NCI-H146 treated with DMSO at 0.1 percent for 48 hours (cell line): ENCODE data around the gene ZDHHC18.
A peak's percentile ranks its signal among the peaks of the same experiment; 100 is the strongest.
"Not testable (repeated sequence)": the region's sequence is repeated elsewhere in the genome, so short reads cannot be mapped to it uniquely, and the experiment has no call there.

Experiments used
- DNase-seq: peaks from one replicate; lab custom pipeline; 2025; ENCODE audit not compliant: unreplicated experiment; lab: John Stamatoyannopoulos, UW

ZDHHC18 gene

GRCh38 chr1:26791148-26791547 lies 35.3 kb upstream of the ZDHHC18 start:
- DNase-seq = no peak

- DNase-seq = no peak
Observed at GRCh38 chr1:26791626-26792025, 34.9 kb upstream of the ZDHHC18 start.

DNA sequence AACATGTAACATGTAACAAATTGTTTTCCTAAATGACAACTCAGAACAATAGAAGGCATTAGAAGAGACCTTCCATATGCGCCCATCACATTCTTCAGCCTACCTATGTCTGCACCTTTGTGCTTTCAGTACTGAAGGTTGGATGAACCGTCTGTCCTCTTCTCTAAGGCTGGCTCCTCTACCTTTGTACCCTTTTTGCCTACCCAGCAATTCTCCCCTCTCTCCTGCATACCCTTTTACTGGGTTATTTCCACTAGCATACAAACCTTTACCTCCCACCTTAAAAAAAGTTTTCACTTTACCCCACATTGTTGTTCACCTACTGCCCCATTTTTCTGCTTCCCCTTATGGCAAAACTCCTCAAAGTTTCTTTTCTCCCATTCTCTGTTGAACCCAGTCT lies 33.6 kb upstream of the ZDHHC18 start:
- no peak for DNase-seq

GRCh38 chr1:26794391-26794790 lies 32.1 kb upstream of the ZDHHC18 start:
- DNase-seq = no peak

- no peak for DNase-seq
Observed at GRCh38 chr1:26797627-26798026, 28.9 kb upstream of the ZDHHC18 start.

DNA sequence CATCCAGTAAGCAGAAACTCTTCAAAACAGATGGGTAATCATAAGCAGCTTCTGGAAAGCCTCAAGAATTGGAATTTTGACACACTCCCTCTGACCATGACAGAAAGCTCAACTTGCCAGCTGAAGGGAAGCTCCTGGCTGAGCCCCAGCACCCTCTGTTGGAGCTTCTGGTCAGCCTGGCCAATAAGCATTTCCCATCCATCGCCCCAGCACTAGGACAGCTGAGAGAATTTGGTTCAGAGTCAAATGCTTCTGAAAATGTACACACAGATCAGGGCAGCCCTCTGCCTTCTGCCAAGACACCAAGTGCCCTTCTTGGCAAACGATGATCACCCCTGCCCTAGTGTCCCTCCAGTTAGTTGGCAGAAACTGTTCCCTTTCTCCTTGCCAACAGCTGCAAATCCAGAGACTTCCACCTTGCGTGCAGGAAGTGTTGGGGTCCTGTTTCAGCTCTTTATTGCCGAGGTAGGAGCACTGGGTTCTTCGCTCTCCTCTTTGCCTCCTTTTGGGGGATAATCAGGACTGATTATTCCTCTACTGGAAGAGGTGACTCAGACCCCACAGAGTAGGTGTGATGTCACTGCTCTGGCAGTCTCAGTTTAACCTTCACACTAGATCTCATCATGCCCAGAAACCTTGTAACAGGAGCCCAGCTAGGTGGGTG lies 26.9 kb upstream of the ZDHHC18 start:
- no peak for DNase-seq

- DNase-seq = not testable (repeated sequence)
Observed at GRCh38 chr1:26803932-26804331, 22.6 kb upstream of the ZDHHC18 start.

DNA sequence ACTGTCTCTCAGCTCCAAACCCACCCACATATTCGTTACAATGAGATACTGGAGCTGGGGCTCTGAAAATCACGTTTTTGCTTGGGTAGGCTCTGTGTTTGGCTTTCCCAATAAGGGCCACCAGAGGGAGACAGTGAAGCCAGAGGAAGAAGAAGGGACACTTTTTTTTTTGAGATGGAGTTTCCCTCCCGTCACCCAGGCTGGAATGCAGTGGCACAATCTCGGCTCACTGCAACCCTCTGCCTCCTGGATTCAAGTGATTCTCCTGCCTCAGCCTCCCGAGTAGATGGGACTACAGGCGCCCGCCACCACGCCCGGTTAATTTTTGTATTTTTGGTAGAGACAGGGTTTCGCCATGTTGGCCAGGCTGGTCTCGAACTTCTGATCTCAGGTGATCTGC lies 16.4 kb upstream of the ZDHHC18 start:
- peak; percentile 33 for DNase-seq

DNA sequence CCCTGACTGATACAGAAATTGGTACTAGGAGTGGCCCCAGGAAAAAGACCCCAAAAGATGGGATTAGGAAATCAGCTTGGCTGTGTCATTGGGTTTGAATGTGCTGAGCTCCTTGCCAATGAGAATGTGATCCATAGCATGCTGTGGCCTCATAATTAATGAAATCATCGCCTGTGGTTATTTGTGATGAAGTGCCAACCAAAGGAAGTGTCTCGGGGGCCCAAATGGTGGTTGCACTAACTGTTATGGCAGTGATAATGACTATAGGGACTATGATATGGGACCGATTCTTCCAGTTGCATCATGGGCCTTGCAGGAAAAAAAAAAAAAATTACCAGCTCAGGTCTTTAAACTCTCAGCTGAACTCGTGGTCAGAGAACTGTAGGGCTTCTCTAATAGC lies 15.4 kb upstream of the ZDHHC18 start:
- no peak for DNase-seq

DNA sequence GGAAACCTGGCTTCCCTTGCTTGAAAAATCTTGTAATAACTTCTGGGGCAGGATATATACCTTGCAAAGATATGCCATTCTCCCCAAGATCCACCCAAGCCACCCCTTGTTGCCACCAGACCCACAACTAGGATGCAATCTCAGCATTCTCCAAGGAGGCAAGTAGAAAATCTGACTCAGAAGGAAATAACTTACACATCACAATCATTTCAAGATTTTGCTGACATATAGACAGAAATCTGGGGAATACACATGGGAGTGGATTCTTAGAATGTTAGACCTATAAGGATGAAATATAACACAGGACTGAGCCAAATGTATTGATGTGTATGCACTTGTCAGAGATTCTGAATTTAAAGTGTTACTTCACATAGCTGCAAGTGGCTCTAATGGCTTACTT lies 14.8 kb upstream of the ZDHHC18 start:
- DNase-seq = no peak

GRCh38 chr1:26814377-26814776 lies 12.1 kb upstream of the ZDHHC18 start:
- DNase-seq = no peak

DNA sequence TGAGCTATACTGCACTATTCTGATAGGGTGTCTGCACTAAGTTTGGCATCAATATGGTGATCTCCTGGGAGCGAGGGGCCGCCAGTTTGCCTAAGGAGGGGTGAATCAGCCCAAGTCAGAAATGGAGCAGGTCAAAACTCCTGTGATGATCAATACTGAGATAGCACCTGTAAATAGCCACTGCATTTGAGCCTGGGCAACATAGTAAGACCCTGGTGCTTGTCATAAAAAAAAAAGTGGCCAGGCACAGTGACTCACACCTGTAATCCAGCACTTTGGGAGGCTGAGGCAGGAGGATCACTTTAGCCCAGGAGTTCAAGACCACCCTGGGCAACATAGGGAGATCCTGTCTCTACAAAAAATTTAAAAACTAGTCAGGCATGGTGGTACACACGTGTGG lies 11.6 kb upstream of the ZDHHC18 start:
- DNase-seq = no peak

GRCh38 chr1:26820784-26821269 lies 5.7 kb upstream of the ZDHHC18 start:
- no peak for DNase-seq

GRCh38 chr1:26822737-26823395 lies 3.6 kb upstream of the ZDHHC18 start:
- DNase-seq = no peak

DNA sequence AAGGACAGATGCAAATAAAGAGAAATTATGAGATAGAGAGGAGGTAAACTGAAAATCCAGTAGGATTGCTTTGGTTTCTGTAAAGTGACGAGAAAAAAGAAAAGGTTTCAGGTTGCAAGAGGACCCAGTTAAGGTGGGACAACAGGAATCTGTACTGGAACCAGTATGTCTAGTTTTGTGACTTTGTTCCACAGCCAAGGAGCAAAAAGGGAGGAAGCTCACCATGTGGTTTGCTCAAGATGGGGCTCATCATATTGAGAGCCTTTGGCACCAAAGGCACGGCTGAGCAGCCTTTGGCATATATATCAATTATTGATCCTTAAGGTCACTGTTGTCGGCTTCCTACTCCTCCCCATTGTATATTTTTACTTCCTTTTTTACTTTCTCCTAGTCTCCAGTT lies 1.8 kb upstream of the ZDHHC18 start:
- DNase-seq = no peak

DNA sequence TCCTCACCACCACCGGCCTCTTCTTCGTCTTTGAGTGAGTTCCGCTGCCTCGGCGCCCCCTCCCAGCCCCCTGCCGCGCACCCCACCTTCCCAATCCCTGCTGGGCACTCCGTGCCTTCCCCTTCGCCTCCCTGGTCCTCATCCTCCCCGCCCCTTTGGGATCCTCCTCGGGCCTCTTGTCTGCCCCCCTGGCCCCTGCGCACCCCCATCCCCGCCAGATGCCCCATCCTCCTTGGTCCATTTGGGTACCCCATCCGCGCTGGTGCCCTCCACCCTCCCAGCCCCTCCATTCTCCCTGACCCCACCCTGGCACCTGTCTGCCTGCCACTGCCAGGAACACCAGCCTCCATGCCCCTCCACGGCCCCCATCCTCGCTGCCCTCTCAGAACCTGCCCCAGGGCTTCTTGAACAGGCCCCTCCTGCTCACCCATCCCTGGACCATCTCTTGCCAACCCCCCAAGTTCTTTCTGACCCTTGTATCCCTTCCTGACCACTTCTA lies 667 bp downstream of the ZDHHC18 start:
- no peak for DNase-seq

GRCh38 chr1:26827663-26828062 lies 1.2 kb downstream of the ZDHHC18 start:
- no peak for DNase-seq

GRCh38 chr1:26828411-26828991 lies 2.0 kb downstream of the ZDHHC18 start:
- DNase-seq = no peak

DNA sequence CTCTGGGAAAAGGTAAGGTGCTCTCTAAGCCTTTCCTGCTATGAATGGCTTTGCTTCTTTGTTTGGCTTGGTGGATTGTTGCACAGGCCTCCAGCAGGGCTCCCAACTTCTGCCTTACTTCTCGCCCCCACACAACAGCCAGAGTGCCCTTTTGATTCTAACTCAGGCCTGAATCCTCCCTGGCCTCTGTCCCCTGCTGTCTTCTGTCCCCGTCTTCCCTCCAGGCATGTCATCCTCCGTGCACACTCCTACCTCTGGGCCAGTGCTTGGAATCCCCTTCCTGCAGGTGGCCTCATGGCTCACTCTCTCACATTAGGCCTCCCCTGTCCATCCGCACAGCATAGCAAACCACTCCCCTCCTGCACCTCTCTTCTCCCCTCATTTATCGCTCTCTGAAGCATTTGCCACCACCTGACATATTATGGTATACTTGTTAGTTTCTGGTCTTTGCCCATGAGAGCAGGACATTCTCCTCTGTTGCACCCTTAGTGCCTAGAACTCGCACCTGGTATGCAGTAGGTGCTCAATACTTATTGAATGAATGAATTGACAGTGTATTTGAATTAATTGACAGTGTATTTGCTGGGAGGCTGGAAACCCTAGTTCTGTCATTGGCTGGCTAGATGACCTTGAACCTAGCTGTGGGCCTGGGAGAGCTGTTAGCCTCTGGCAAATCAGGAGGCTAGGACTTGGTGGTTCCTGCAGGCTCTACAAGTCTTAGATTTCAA lies 2.9 kb downstream of the ZDHHC18 start:
- no peak for DNase-seq

- DNase-seq = no peak
Observed at GRCh38 chr1:26831059-26831458, 4.6 kb downstream of the ZDHHC18 start.

- no peak for DNase-seq
Observed at GRCh38 chr1:26831546-26832248, 5.2 kb downstream of the ZDHHC18 start.
